CD4-positive, alpha-beta T cell treated with Interleukin-4 for 4 hours (primary cell): ENCODE data around the gene USP35.
A peak's percentile ranks its signal among the peaks of the same experiment; 100 is the strongest.

Experiments
- DNase-seq: peaks from one replicate; pipeline ENCODE4 v3.0.0-alpha.2; 2020

The USP35 gene

GRCh38 chr11:78188286-78189173, at the start of gene USP35, which contains the start of gene KCTD21:
TSS of gene USP35 (plus strand) at chr11:78188919. CDS start at chr11:78196246, 7,327 bp downstream.
TSS of gene KCTD21 (minus strand) at chr11:78188626. CDS start at chr11:78174554, 14,072 bp downstream.
- peak; percentile 91 for DNase-seq

- peak; percentile 97 for DNase-seq
Observed at GRCh38 chr11:78139422-78140391, 49.0 kb upstream of the USP35 start, which contains the start of gene ALG8. TSS of gene ALG8 (minus strand) at chr11:78139626. CDS start at chr11:78139588, 38 bp downstream.

- DNase-seq, result no peak
Observed at GRCh38 chr11:78140392-78141077, 48.2 kb upstream of the USP35 start.

GRCh38 chr11:78145511-78146025, 43.2 kb upstream of the USP35 start:
- no peak for DNase-seq

- no peak for DNase-seq
Observed at GRCh38 chr11:78147807-78148206, 40.9 kb upstream of the USP35 start.

- DNase-seq, result no peak
Observed at GRCh38 chr11:78149646-78150045, 39.1 kb upstream of the USP35 start.

GRCh38 chr11:78150346-78150745, 38.4 kb upstream of the USP35 start:
- no peak for DNase-seq

GRCh38 chr11:78150754-78151153, 38.0 kb upstream of the USP35 start:
- DNase-seq, result no peak

- DNase-seq, result no peak
Observed at GRCh38 chr11:78151804-78152203, 36.9 kb upstream of the USP35 start.

GRCh38 chr11:78156127-78156844, 32.4 kb upstream of the USP35 start:
- no peak for DNase-seq

GRCh38 chr11:78158987-78159652, 29.6 kb upstream of the USP35 start:
- DNase-seq, result no peak

- no peak for DNase-seq
Observed at GRCh38 chr11:78160557-78160956, 28.2 kb upstream of the USP35 start.

GRCh38 chr11:78161346-78161745, 27.4 kb upstream of the USP35 start:
- no peak for DNase-seq

- DNase-seq, result no peak
Observed at GRCh38 chr11:78161962-78162371, 26.8 kb upstream of the USP35 start.

- no peak for DNase-seq
Observed at GRCh38 chr11:78163828-78164227, 24.9 kb upstream of the USP35 start.

GRCh38 chr11:78164471-78164870, 24.2 kb upstream of the USP35 start:
- DNase-seq, result no peak

- DNase-seq, result no peak
Observed at GRCh38 chr11:78166855-78167469, 21.8 kb upstream of the USP35 start.

- DNase-seq, result no peak
Observed at GRCh38 chr11:78168539-78169477, 19.9 kb upstream of the USP35 start.

GRCh38 chr11:78170413-78170812, 18.3 kb upstream of the USP35 start:
- DNase-seq, result no peak
